Measurements from ENCODE around the gene OSBPL5. TPM values are rescaled to one million over a fixed set of nuclear protein-coding genes. Genes with fewer than 3 reads are reported as not detected.

The OSBPL5 gene
- total RNA-seq, 4 donors from 2014 or later: 37.3 to 211 (median 105) TPM

- Histone ChIP-seq H3K27me3 (no peaks in the 10 kb centered on the region), H3K4me3 (no peak overlapping the region), H3K9me3 (no peaks in the 10 kb centered on the region), H3K4me1 (peaks cover 0 to 28% (median 15%) of the 10 kb centered on the region in 4 donors), H3K36me3 (peaks cover 0 to 37% (median 15%) of the 10 kb centered on the region in 4 donors), H3K27ac (no peak overlapping the region)
- in situ Hi-C loops (cut with MboI; ENCODE audit: low pct_ligation_motif_present in 1 of 4, low pct_unique_long_range_greater_than_20kb in 1 of 4, low sequenced_read_pairs in 3 of 4) (loop anchor here in 2 of 4 donors (5.0 to 25.0 kb wide), 3 partner anchors 51 to 174 kb away; partner anchors contain the start of gene MRGPRG (in 2 of the 2)), intact Hi-C loops (cut with DNase I; ENCODE audit: low total_unique reads) (no loop called here)
- DNase-seq: no peak
- 93 to 94% methylated on average over 3 to 9 of the region's 9 CpGs for WGBS, 2 donors (ENCODE audit: low coverage in 1 of 2)
- TF ChIP-seq CTCF (IDR thresholded peaks at IDR 0.05) (no peak), POLR2A (IDR thresholded peaks at IDR 0.05) (no peak), POLR2AphosphoS5 (IDR thresholded peaks at IDR 0.05) (no peak), EP300 (IDR thresholded peaks at IDR 0.05; ENCODE audit: low read depth) (no peak)
These were observed 124.2 kb downstream of the OSBPL5 start for GRCh38 chr11:3040881-3041280.

GRCh38 chr11:3037945-3038271 is 127.2 kb downstream of the OSBPL5 start:
- peaks cover 0 to 21% (median 6%) of the 10 kb centered on the region in 4 donors for H3K4me1 ChIP-seq
- no peak for DNase-seq
- TF ChIP-seq CTCF (IDR thresholded peaks at IDR 0.05): no peak
- TF ChIP-seq EP300 (IDR thresholded peaks at IDR 0.05; ENCODE audit: low read depth): no peak
- TF ChIP-seq POLR2AphosphoS5 (IDR thresholded peaks at IDR 0.05): no peak
- TF ChIP-seq POLR2A (IDR thresholded peaks at IDR 0.05): no peak
- in situ Hi-C loops (cut with MboI; ENCODE audit: low pct_ligation_motif_present in 1 of 4, low pct_unique_long_range_greater_than_20kb in 1 of 4, low sequenced_read_pairs in 3 of 4) (loop anchor here in 3 of 4 donors (10.0 to 25.0 kb wide), 3 partner anchors 57 to 177 kb away; partner anchors contain the start of gene MRGPRG (in 3 of the 3)), intact Hi-C loops (cut with DNase I; ENCODE audit: low total_unique reads) (loop anchor here (2.0 to 10.0 kb wide), 2 partner anchors 53 to 177 kb away; partner anchors contain the start of gene MRGPRG)
- peaks cover 0 to 43% (median 23%) of the 10 kb centered on the region in 4 donors for H3K36me3 ChIP-seq
- no peaks in the 10 kb centered on the region for H3K9me3 ChIP-seq
- no peaks in the 10 kb centered on the region for H3K27me3 ChIP-seq
- H3K4me3 ChIP-seq: no peak overlapping the region
- no peak overlapping the region for H3K27ac ChIP-seq
- WGBS, 2 donors (ENCODE audit: low coverage in 1 of 2): 92 to 100% methylated on average over 1 to 12 of the region's 12 CpGs

Small RNA genes lying within 50 kb of the gene (small RNA-seq; reads per million reads assigned to genes)
- gene RNU1-91P: 0 reads per million in 4 donors

Other genes with a start within 250 kb of the OSBPL5 start
- gene PHLDA2, start 235.9 kb downstream of the OSBPL5 start, total RNA-seq: 10 to 100 TPM in 1 of 4 donors, 1 to 10 TPM in 1, not detected in 2; 8.2 to 16.2 TPM
- 100 to 1,000 TPM in 3 of 4 donors, 10 to 100 TPM in 1; 63.6 to 140 (median 111) TPM for gene NAP1L4, start 173.0 kb downstream of the OSBPL5 start, total RNA-seq
- 10 to 100 TPM; 37.0 to 61.3 (median 52.3) TPM for gene CARS1, start 107.9 kb downstream of the OSBPL5 start, total RNA-seq
- not detected for gene MRGPRG, start 53.5 kb upstream of the OSBPL5 start, total RNA-seq
- gene MRGPRE, start 67.1 kb upstream of the OSBPL5 start, total RNA-seq: not detected
- gene ZNF195, start 213.8 kb upstream of the OSBPL5 start, total RNA-seq: 10 to 100 TPM; 12.3 to 37.5 (median 28.5) TPM